Cortex of kidney (tissue), 1 donor: ENCODE measurements around the gene C1RL.
"Not testable (repeated sequence)": the region's sequence is repeated elsewhere in the genome, so short reads cannot be mapped to it uniquely, and the experiment has no call there.

Experiments
- DNase-seq: peaks from one replicate; lab custom pipeline; 2025; lab: John Stamatoyannopoulos, UW

Gene C1RL

GRCh38 chr12:7114851-7115250, 5.8 kb upstream of the C1RL start:
- no peak for DNase-seq

- DNase-seq, result no peak
Observed at GRCh38 chr12:7114008-7114407, 5.0 kb upstream of the C1RL start.

- DNase-seq, result no peak
Observed at GRCh38 chr12:7113389-7113871, 4.4 kb upstream of the C1RL start.

- no peak for DNase-seq
Observed at GRCh38 chr12:7112041-7112440, 3.0 kb upstream of the C1RL start.

- DNase-seq, result no peak
Observed at GRCh38 chr12:7110661-7111060, 1.6 kb upstream of the C1RL start.

GRCh38 chr12:7109572-7109920, 532 bp upstream of the C1RL start:
- DNase-seq, result no peak

GRCh38 chr12:7108003-7108795, 815 bp downstream of the C1RL start:
- no peak for DNase-seq

GRCh38 chr12:7107636-7108002, 1.4 kb downstream of the C1RL start:
- no peak for DNase-seq

- DNase-seq, result not testable (repeated sequence)
Observed at GRCh38 chr12:7107181-7107580, 1.8 kb downstream of the C1RL start.

GRCh38 chr12:7106082-7106481, 2.9 kb downstream of the C1RL start:
- no peak for DNase-seq

GRCh38 chr12:7103837-7104584, 5.0 kb downstream of the C1RL start:
- no peak for DNase-seq

- no peak for DNase-seq
Observed at GRCh38 chr12:7102582-7102981, 6.4 kb downstream of the C1RL start.

GRCh38 chr12:7101694-7102131, 7.3 kb downstream of the C1RL start:
- DNase-seq, result no peak

- no peak for DNase-seq
Observed at GRCh38 chr12:7101047-7101693, 7.8 kb downstream of the C1RL start.

- no peak for DNase-seq
Observed at GRCh38 chr12:7100239-7100638, 8.8 kb downstream of the C1RL start.

- DNase-seq, result no peak
Observed at GRCh38 chr12:7099290-7099996, 9.6 kb downstream of the C1RL start.

GRCh38 chr12:7096979-7097378, 12.0 kb downstream of the C1RL start:
- DNase-seq, result no peak

GRCh38 chr12:7096006-7096932, 12.7 kb downstream of the C1RL start:
- no peak for DNase-seq

GRCh38 chr12:7093892-7094291, 15.1 kb downstream of the C1RL start:
- no peak for DNase-seq

GRCh38 chr12:7093486-7093885, 15.5 kb downstream of the C1RL start:
- no peak for DNase-seq

- DNase-seq, result no peak
Observed at GRCh38 chr12:7092986-7093460, 16.0 kb downstream of the C1RL start.
